OCI-LY1 (cell line): Measurements from ENCODE around the gene KLHL36.

Source experiments
- EZH2 ChIP-seq: fragments of 200-600 bp; sonication (generic), shearing (Covaris generic); IDR thresholded peaks from 2 replicates; pipeline ENCODE4 v1.8.0; 2017; ENCODE audit warnings: borderline replicate concordance, mixed run types, mild to moderate bottlenecking, antibody characterized with exemption, low read length, moderate library complexity, mixed read lengths
- TF ChIP-seq, protein P1 (sequence below): fragments of 200-600 bp; sonication (generic), shearing (Covaris generic); IDR thresholded peaks from 2 replicates; pipeline ENCODE4 v1.5.1; 2017; ENCODE audit warnings: mild to moderate bottlenecking, antibody characterized with exemption, low read length, moderate library complexity, mixed read lengths

DNA sequence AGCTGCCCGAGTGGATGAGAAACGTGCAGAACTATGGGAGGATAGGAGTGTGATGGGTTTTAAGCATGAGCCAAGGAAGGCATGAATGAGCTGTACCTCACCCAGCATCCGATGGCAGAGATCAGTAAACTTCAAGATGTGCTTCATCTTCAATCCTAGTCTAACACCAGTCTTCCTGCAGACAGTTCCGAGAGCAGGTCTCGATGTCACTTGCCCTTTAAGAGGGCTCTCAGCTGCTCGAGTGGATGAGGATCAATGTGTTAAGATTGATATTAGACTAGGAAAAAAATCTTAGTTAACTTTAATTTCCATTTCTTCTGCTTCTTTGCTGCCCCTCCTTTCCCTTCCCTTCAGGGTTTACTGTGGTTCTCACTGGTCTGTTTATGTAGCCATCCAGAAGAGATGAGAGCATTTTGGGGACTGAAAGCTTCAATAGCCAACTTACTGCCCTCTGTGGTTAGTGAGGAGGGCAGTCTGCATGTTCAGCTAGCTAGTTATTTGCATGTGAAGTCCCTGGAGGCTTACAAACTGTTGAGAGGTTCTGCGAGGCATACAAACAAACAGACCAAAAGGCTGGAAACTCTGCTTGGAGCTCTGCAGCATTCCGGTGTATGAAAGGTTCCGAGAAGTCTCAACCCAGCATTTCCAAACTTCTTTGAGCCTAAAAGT lies 15.3 kb downstream of the KLHL36 start:
- TF ChIP-seq, protein P1, sequence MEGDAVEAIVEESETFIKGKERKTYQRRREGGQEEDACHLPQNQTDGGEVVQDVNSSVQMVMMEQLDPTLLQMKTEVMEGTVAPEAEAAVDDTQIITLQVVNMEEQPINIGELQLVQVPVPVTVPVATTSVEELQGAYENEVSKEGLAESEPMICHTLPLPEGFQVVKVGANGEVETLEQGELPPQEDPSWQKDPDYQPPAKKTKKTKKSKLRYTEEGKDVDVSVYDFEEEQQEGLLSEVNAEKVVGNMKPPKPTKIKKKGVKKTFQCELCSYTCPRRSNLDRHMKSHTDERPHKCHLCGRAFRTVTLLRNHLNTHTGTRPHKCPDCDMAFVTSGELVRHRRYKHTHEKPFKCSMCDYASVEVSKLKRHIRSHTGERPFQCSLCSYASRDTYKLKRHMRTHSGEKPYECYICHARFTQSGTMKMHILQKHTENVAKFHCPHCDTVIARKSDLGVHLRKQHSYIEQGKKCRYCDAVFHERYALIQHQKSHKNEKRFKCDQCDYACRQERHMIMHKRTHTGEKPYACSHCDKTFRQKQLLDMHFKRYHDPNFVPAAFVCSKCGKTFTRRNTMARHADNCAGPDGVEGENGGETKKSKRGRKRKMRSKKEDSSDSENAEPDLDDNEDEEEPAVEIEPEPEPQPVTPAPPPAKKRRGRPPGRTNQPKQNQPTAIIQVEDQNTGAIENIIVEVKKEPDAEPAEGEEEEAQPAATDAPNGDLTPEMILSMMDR = no peak
- no peak for TF ChIP-seq EZH2
